GM12878 (cell line): ENCODE measurements around the gene PPIP5K1.

ENCODE experiments used
- CBX5 ChIP-seq: sonication (generic); IDR thresholded peaks from 2 replicates; pipeline ENCODE4 v1.6.1; 2016; ENCODE audit warnings: low read depth, moderate library complexity, mild to moderate bottlenecking, inconsistent platforms
- CHD1 ChIP-seq: IDR thresholded peaks from 2 replicates; pipeline ENCODE4 v1.6.1; 2012; ENCODE audit warnings: low read depth, low read length, improper control_type of control experiment
- CTCF ChIP-seq, 3 experiments: IDR thresholded peaks in 2 of 3; conservative IDR thresholded peaks in 1 of 3; 2 replicates each; pipeline ENCODE4 v1.5.1; 2011; ENCODE audit warnings: low read depth in 3 of 3, low read length in 3 of 3, mild to moderate bottlenecking in 3 of 3, control low read depth in 2 of 3, moderate library complexity in 2 of 3, inconsistent platforms in 1 of 3, mixed read lengths in 1 of 3; ENCODE audit not compliant: control insufficient read depth in 2 of 3, insufficient read depth in 1 of 3; ENCODE audit errors: extremely low read depth in 1 of 3
- EP300 ChIP-seq, 2 experiments: fragments of 150-350 bp in 1 of 2; IDR thresholded peaks; 2 replicates each; pipeline ENCODE4 v1.6.1; 2011 to 2012; ENCODE audit warnings: low read depth in 2 of 2, low read length in 2 of 2, borderline replicate concordance in 1 of 2, improper control_type of control experiment in 1 of 2, inconsistent platforms in 1 of 2; ENCODE audit not compliant: control insufficient read depth in 1 of 2
- ETV6 ChIP-seq, 2 experiments: fragments of 450-650 bp in 1 of 2; IDR thresholded peaks in 1 of 2; conservative IDR thresholded peaks in 1 of 2; 2 replicates each; pipeline ENCODE4 v1.6.1; 2014; ENCODE audit warnings: antibody characterized with exemption in 1 of 2, borderline replicate concordance in 1 of 2, low read depth in 1 of 2, mild to moderate bottlenecking in 1 of 2, moderate library complexity in 1 of 2
- EZH2 ChIP-seq: IDR thresholded peaks from 2 replicates; pipeline ENCODE4 v1.6.1; 2012; ENCODE audit warnings: low read depth, mild to moderate bottlenecking, control low read depth, inconsistent platforms, low read length, borderline replicate concordance; ENCODE audit not compliant: control insufficient read depth
- MAX ChIP-seq: IDR thresholded peaks from 2 replicates; pipeline ENCODE4 v1.6.1; 2012; ENCODE audit warnings: low read depth, low read length, improper control_type of control experiment
- POLR2AphosphoS5 ChIP-seq: IDR thresholded peaks from 2 replicates; pipeline ENCODE4 v1.6.1; 2011; ENCODE audit warnings: mild to moderate bottlenecking, low read length, inconsistent platforms
- SRF ChIP-seq, 2 experiments: IDR thresholded peaks; 2 replicates each; pipeline ENCODE4 v1.6.1; 2011; ENCODE audit warnings: low read depth in 2 of 2, low read length in 2 of 2, mild to moderate bottlenecking in 1 of 2, moderate library complexity in 1 of 2
- USF1 ChIP-seq: IDR thresholded peaks from 2 replicates; pipeline ENCODE4 v1.6.1; 2011; ENCODE audit warnings: borderline replicate concordance, low read depth, mild to moderate bottlenecking, moderate library complexity, mixed read lengths, low read length; ENCODE audit not compliant: insufficient read depth; ENCODE audit errors: extremely low read length
- YY1 ChIP-seq: IDR thresholded peaks from 2 replicates; pipeline ENCODE4 v1.6.1; 2011; ENCODE audit warnings: low read depth, mild to moderate bottlenecking, low read length
- ZBTB11 ChIP-seq: fragments of 450-650 bp; formaldehyde crosslinking; IDR thresholded peaks from 2 replicates; pipeline ENCODE4 v1.5.0; 2022; ENCODE audit warnings: mild to moderate bottlenecking, missing genetic modification characterization

- TF ChIP-seq EP300 (IDR thresholded peaks at IDR 0.05; ENCODE audit: borderline replicate concordance in 1 of 2, control insufficient read depth in 1 of 2, low read depth in 2 of 2, low read length in 2 of 2) = no peak
- TF ChIP-seq ZBTB11 (CRISPR knock-in tag) = no peak
- no peak for TF ChIP-seq EZH2
- no peak for TF ChIP-seq USF1
- no peak for TF ChIP-seq CHD1
- TF ChIP-seq CBX5 = no peak
- no peak for TF ChIP-seq YY1
- TF ChIP-seq MAX = no peak
- TF ChIP-seq POLR2AphosphoS5 = no peak
- TF ChIP-seq CTCF (IDR thresholded peaks at IDR 0.05 in 2 of 3, conservative IDR thresholded peaks at IDR 0.05 in 1 of 3; ENCODE audit: control insufficient read depth in 2 of 3, extremely low read depth in 1 of 3, insufficient read depth in 1 of 3, low read depth in 3 of 3, low read length in 3 of 3) = no peak
- TF ChIP-seq SRF (IDR thresholded peaks at IDR 0.05; ENCODE audit: low read depth in 2 of 2, low read length in 2 of 2) = no peak
- TF ChIP-seq ETV6 (conservative IDR thresholded peaks at IDR 0.05 in 1 of 2, IDR thresholded peaks at IDR 0.05 in 1 of 2; ENCODE audit: borderline replicate concordance in 1 of 2, low read depth in 1 of 2) = no peak
Observed at GRCh38 chr15:43529587-43530345, 60.2 kb downstream of the PPIP5K1 start.
